ENCODE results near the gene SMAD1. TPM values are rescaled to one million over a fixed set of nuclear protein-coding genes. Genes with fewer than 3 reads are reported as not detected.

Gene SMAD1
- total and polyA plus RNA-seq, 2 donors (not counting 1 experiment from before 2014, with no cell fraction given) = 13.0 to 25.1 TPM

- H4K20me1 ChIP-seq (ENCODE audit: control insufficient read depth, extremely low read depth, insufficient read depth, low read length) = no peaks in the 10 kb centered on the region
- DNase-seq (ENCODE audit: low read depth in 2 of 2) = no peak
Observed at GRCh38 chr4:145494666-145495270, 13.1 kb downstream of the SMAD1 start.

GRCh38 chr4:145496292-145496691, 14.6 kb downstream of the SMAD1 start:
- Histone ChIP-seq H4K20me1 (ENCODE audit: control insufficient read depth, extremely low read depth, insufficient read depth, low read length) (no peaks in the 10 kb centered on the region), H3K27ac (ENCODE audit: insufficient read depth, low read length) (no peak overlapping the region), H3K27me3 (ENCODE audit: control insufficient read depth, insufficient read depth, low read length) (no peaks in the 10 kb centered on the region), H3K4me3 (replicated peaks in 1 of 4; ENCODE audit: control extremely low read depth in 1 of 4, insufficient read depth in 1 of 4, low read depth in 3 of 4, low read length in 4 of 4) (no peak overlapping the region), H3K4me1 (ENCODE audit: control insufficient read depth, extremely low read depth, insufficient read depth, low read length) (no peaks in the 10 kb centered on the region), H3K79me2 (ENCODE audit: control insufficient read depth, insufficient read depth, low read length) (no peaks in the 10 kb centered on the region), H2AFZ (ENCODE audit: low read length) (no peak overlapping the region), H3K4me2 (ENCODE audit: extremely low read depth, insufficient read depth, low read length) (no peak overlapping the region), H3K36me3 (ENCODE audit: control insufficient read depth, insufficient read depth, low read length) (no peaks in the 10 kb centered on the region), H3K9me3 (ENCODE audit: control insufficient read depth, insufficient read depth, low read depth, low read length) (no peaks in the 10 kb centered on the region), H3K9ac (ENCODE audit: insufficient read depth, low read length) (no peak overlapping the region)
- peak in 1 of 2 donors; percentile 27 for DNase-seq (ENCODE audit: low read depth in 2 of 2)
- TF ChIP-seq CTCF (conservative IDR thresholded peaks at IDR 0.05 in 1 of 2, IDR thresholded peaks at IDR 0.05 in 1 of 2; ENCODE audit: low read depth in 1 of 2, low read length in 2 of 2) = no peak
- TF ChIP-seq EZH2 (IDR thresholded peaks at IDR 0.05; ENCODE audit: low read length, missing control alignments) = no peak

More at GRCh38 chr4:145494666-145495270, 13.1 kb downstream of the SMAD1 start:
- Histone ChIP-seq H3K36me3 (ENCODE audit: control insufficient read depth, insufficient read depth, low read length) (no peaks in the 10 kb centered on the region), H3K9ac (ENCODE audit: insufficient read depth, low read length) (no peak overlapping the region), H3K79me2 (ENCODE audit: control insufficient read depth, insufficient read depth, low read length) (no peaks in the 10 kb centered on the region), H3K4me1 (ENCODE audit: control insufficient read depth, extremely low read depth, insufficient read depth, low read length) (no peaks in the 10 kb centered on the region), H3K9me3 (ENCODE audit: control insufficient read depth, insufficient read depth, low read depth, low read length) (no peaks in the 10 kb centered on the region), H3K27ac (ENCODE audit: insufficient read depth, low read length) (no peak overlapping the region), H3K27me3 (ENCODE audit: control insufficient read depth, insufficient read depth, low read length) (no peaks in the 10 kb centered on the region), H3K4me2 (ENCODE audit: extremely low read depth, insufficient read depth, low read length) (no peak overlapping the region), H2AFZ (ENCODE audit: low read length) (no peak overlapping the region), H3K4me3 (replicated peaks in 1 of 4; ENCODE audit: control extremely low read depth in 1 of 4, insufficient read depth in 1 of 4, low read depth in 3 of 4, low read length in 4 of 4) (no peak overlapping the region)
- TF ChIP-seq EZH2 (IDR thresholded peaks at IDR 0.05; ENCODE audit: low read length, missing control alignments) = no peak

- Histone ChIP-seq H3K9me3 (ENCODE audit: control insufficient read depth, insufficient read depth, low read depth, low read length) (no peaks in the 10 kb centered on the region), H3K4me1 (ENCODE audit: control insufficient read depth, extremely low read depth, insufficient read depth, low read length) (no peaks in the 10 kb centered on the region), H3K9ac (ENCODE audit: insufficient read depth, low read length) (no peak overlapping the region), H3K36me3 (ENCODE audit: control insufficient read depth, insufficient read depth, low read length) (no peaks in the 10 kb centered on the region), H3K27me3 (ENCODE audit: control insufficient read depth, insufficient read depth, low read length) (no peaks in the 10 kb centered on the region), H3K4me2 (ENCODE audit: extremely low read depth, insufficient read depth, low read length) (no peak overlapping the region), H3K27ac (ENCODE audit: insufficient read depth, low read length) (no peak overlapping the region), H4K20me1 (ENCODE audit: control insufficient read depth, extremely low read depth, insufficient read depth, low read length) (no peaks in the 10 kb centered on the region), H3K4me3 (replicated peaks in 1 of 4; ENCODE audit: control extremely low read depth in 1 of 4, insufficient read depth in 1 of 4, low read depth in 3 of 4, low read length in 4 of 4) (no peak overlapping the region), H2AFZ (ENCODE audit: low read length) (no peak overlapping the region), H3K79me2 (ENCODE audit: control insufficient read depth, insufficient read depth, low read length) (no peaks in the 10 kb centered on the region)
- DNase-seq (ENCODE audit: low read depth in 2 of 2) = no peak
- TF ChIP-seq EZH2 (IDR thresholded peaks at IDR 0.05; ENCODE audit: low read length, missing control alignments) = no peak
- no peak for TF ChIP-seq CTCF (conservative IDR thresholded peaks at IDR 0.05 in 1 of 2, IDR thresholded peaks at IDR 0.05 in 1 of 2; ENCODE audit: low read depth in 1 of 2, low read length in 2 of 2)
Observed at GRCh38 chr4:145497199-145498149, 15.8 kb downstream of the SMAD1 start.
